ENCODE data around the gene ABAT. TPM values are rescaled to one million over a fixed set of nuclear protein-coding genes. Genes with fewer than 3 reads are reported as not detected.

Gene ABAT
- total RNA-seq, 1 experiment from 2014 or later: 6.9 TPM

GRCh38 chr16:8729779-8730334 is 55.4 kb downstream of the ABAT start:
- no peaks in the 10 kb centered on the region for H3K36me3 ChIP-seq (ENCODE audit: insufficient read depth, low read length, poor library complexity, severe bottlenecking)
- H3K4me3 ChIP-seq (ENCODE audit: low read depth, low read length, poor library complexity, severe bottlenecking): no peak overlapping the region
- H3K27me3 ChIP-seq (replicated peaks; ENCODE audit: insufficient read depth, low read depth, low read length, poor library complexity): no peaks in the 10 kb centered on the region
- H3K9me3 ChIP-seq (ENCODE audit: low read depth, low read length, poor library complexity, severe bottlenecking): no peaks in the 10 kb centered on the region
- intact Hi-C loops (cut with micrococcal nuclease; ENCODE audit: unreplicated experiment): no loop called here
- BruUV-seq (replicated peaks): no TSS peak
- CTCF ChIA-PET: interaction anchor here (0.7 kb wide), 1 partner anchor 284 kb away, joined by 6 read pairs; no protein-coding TSS in a partner anchor
- H3K27ac ChIP-seq (ENCODE audit: low read depth, low read length, poor library complexity, severe bottlenecking): no peak overlapping the region
- H3K4me1 ChIP-seq (ENCODE audit: insufficient read depth, low read length, poor library complexity, severe bottlenecking): no peaks in the 10 kb centered on the region
- no peak for TF ChIP-seq EZH2 (IDR thresholded peaks at IDR 0.05; ENCODE audit: borderline replicate concordance, low read depth, low read length, poor library complexity, severe bottlenecking)
- TF ChIP-seq CTCF (conservative IDR thresholded peaks at IDR 0.05; ENCODE audit: low read depth, low read length): no peak
- DNase-seq (ENCODE audit: low spot score): no peak
- POLR2A ChIA-PET (ENCODE audit: low non-redundant PET): no interaction called here

- intact Hi-C loops (cut with micrococcal nuclease; ENCODE audit: unreplicated experiment): no loop called here
- no TSS peak for BruUV-seq (replicated peaks)
- POLR2A ChIA-PET (ENCODE audit: low non-redundant PET): no interaction called here
These were observed 56.0 kb downstream of the ABAT start for GRCh38 chr16:8730335-8730915.

GRCh38 chr16:8733849-8734540 is 59.6 kb downstream of the ABAT start:
- no peaks in the 10 kb centered on the region for H3K27me3 ChIP-seq (replicated peaks; ENCODE audit: insufficient read depth, low read depth, low read length, poor library complexity)
- intact Hi-C loops (cut with micrococcal nuclease; ENCODE audit: unreplicated experiment): no loop called here
- POLR2A ChIA-PET (ENCODE audit: low non-redundant PET): no interaction called here
- H3K4me3 ChIP-seq (ENCODE audit: low read depth, low read length, poor library complexity, severe bottlenecking): no peak overlapping the region
- H3K27ac ChIP-seq (ENCODE audit: low read depth, low read length, poor library complexity, severe bottlenecking): no peak overlapping the region
- H3K4me1 ChIP-seq (ENCODE audit: insufficient read depth, low read length, poor library complexity, severe bottlenecking): no peaks in the 10 kb centered on the region
- no peak for DNase-seq (ENCODE audit: low spot score)
- CTCF ChIA-PET: no interaction called here
- H3K36me3 ChIP-seq (ENCODE audit: insufficient read depth, low read length, poor library complexity, severe bottlenecking): no peaks in the 10 kb centered on the region
- no peaks in the 10 kb centered on the region for H3K9me3 ChIP-seq (ENCODE audit: low read depth, low read length, poor library complexity, severe bottlenecking)
- BruUV-seq (replicated peaks): no TSS peak
- TF ChIP-seq EZH2 (IDR thresholded peaks at IDR 0.05; ENCODE audit: borderline replicate concordance, low read depth, low read length, poor library complexity, severe bottlenecking) (no peak), CTCF (conservative IDR thresholded peaks at IDR 0.05; ENCODE audit: low read depth, low read length) (no peak)

More at GRCh38 chr16:8730335-8730915, 56.0 kb downstream of the ABAT start:
- no peak for TF ChIP-seq EZH2 (IDR thresholded peaks at IDR 0.05; ENCODE audit: borderline replicate concordance, low read depth, low read length, poor library complexity, severe bottlenecking)
- no peak for TF ChIP-seq CTCF (conservative IDR thresholded peaks at IDR 0.05; ENCODE audit: low read depth, low read length)
- Histone ChIP-seq H3K4me1 (ENCODE audit: insufficient read depth, low read length, poor library complexity, severe bottlenecking) (no peaks in the 10 kb centered on the region), H3K36me3 (ENCODE audit: insufficient read depth, low read length, poor library complexity, severe bottlenecking) (no peaks in the 10 kb centered on the region), H3K4me3 (ENCODE audit: low read depth, low read length, poor library complexity, severe bottlenecking) (no peak overlapping the region), H3K27ac (ENCODE audit: low read depth, low read length, poor library complexity, severe bottlenecking) (no peak overlapping the region), H3K9me3 (ENCODE audit: low read depth, low read length, poor library complexity, severe bottlenecking) (no peaks in the 10 kb centered on the region), H3K27me3 (replicated peaks; ENCODE audit: insufficient read depth, low read depth, low read length, poor library complexity) (no peaks in the 10 kb centered on the region)
- CTCF ChIA-PET: interaction anchor here (0.7 kb wide), 1 partner anchor 284 kb away, joined by 6 read pairs; no protein-coding TSS in a partner anchor
- DNase-seq (ENCODE audit: low spot score): no peak
